Endothelial cell of hepatic sinusoid (primary cell): Measurements from ENCODE around the gene PDIA2.

Source experiments
- in situ Hi-C: cut with HindIII; loops from 2 replicates; pipeline ENCODE4 v1.10.0; 2017; ENCODE audit warnings: low sequenced_read_pairs

PDIA2 gene

GRCh38 chr16:296276-296675 lies 13.3 kb downstream of the PDIA2 start:
- in situ Hi-C loops: loop anchor here (5.0 kb wide), 1 partner anchor 49 kb away; no protein-coding TSS in a partner anchor

- in situ Hi-C loops: loop anchor here (5.0 kb wide), 1 partner anchor 50 kb away; no protein-coding TSS in a partner anchor
Observed at GRCh38 chr16:296806-297510, 14.0 kb downstream of the PDIA2 start.

- in situ Hi-C loops: loop anchor here (5.0 kb wide), 1 partner anchor 51 kb away; no protein-coding TSS in a partner anchor
Observed at GRCh38 chr16:297832-298231, 14.9 kb downstream of the PDIA2 start.

GRCh38 chr16:301235-301634 lies 18.3 kb downstream of the PDIA2 start:
- in situ Hi-C loops: no loop called here

- in situ Hi-C loops: no loop called here
Observed at GRCh38 chr16:301950-302349, 19.0 kb downstream of the PDIA2 start.

GRCh38 chr16:303760-304505 lies 21.0 kb downstream of the PDIA2 start:
- in situ Hi-C loops: no loop called here

- in situ Hi-C loops: no loop called here
Observed at GRCh38 chr16:305916-306626, 23.1 kb downstream of the PDIA2 start.

GRCh38 chr16:306911-307370 lies 24.0 kb downstream of the PDIA2 start:
- in situ Hi-C loops: no loop called here

- in situ Hi-C loops: no loop called here
Observed at GRCh38 chr16:307691-308312, 24.8 kb downstream of the PDIA2 start.

- in situ Hi-C loops: no loop called here
Observed at GRCh38 chr16:309476-309875, 26.5 kb downstream of the PDIA2 start.

GRCh38 chr16:311725-312124 lies 28.8 kb downstream of the PDIA2 start:
- in situ Hi-C loops: no loop called here

GRCh38 chr16:314351-314750 lies 31.4 kb downstream of the PDIA2 start:
- in situ Hi-C loops: no loop called here

- in situ Hi-C loops: no loop called here
Observed at GRCh38 chr16:314795-315299, 31.9 kb downstream of the PDIA2 start.

- in situ Hi-C loops: no loop called here
Observed at GRCh38 chr16:316741-317464, 33.9 kb downstream of the PDIA2 start.

GRCh38 chr16:317583-317982 lies 34.6 kb downstream of the PDIA2 start:
- in situ Hi-C loops: no loop called here

GRCh38 chr16:318628-319027 lies 35.7 kb downstream of the PDIA2 start:
- in situ Hi-C loops: no loop called here

- in situ Hi-C loops: loop anchor here (5.0 kb wide), 1 partner anchor 73 kb away; no protein-coding TSS in a partner anchor
Observed at GRCh38 chr16:320206-320605, 37.2 kb downstream of the PDIA2 start.

GRCh38 chr16:321532-321931 lies 38.6 kb downstream of the PDIA2 start:
- in situ Hi-C loops: loop anchor here (5.0 kb wide), 1 partner anchor 74 kb away; no protein-coding TSS in a partner anchor

GRCh38 chr16:322476-323143 lies 39.6 kb downstream of the PDIA2 start:
- in situ Hi-C loops: loop anchor here (5.0 kb wide), 1 partner anchor 75 kb away; no protein-coding TSS in a partner anchor

GRCh38 chr16:324201-324450 lies 41.2 kb downstream of the PDIA2 start:
- in situ Hi-C loops: loop anchor here (5.0 kb wide), 1 partner anchor 77 kb away; no protein-coding TSS in a partner anchor
